Body of pancreas (tissue), 4 donors: ENCODE data around the gene TMEM131L. TPM values are rescaled to one million over a fixed set of nuclear protein-coding genes. Genes with fewer than 3 reads are reported as not detected.
"Not testable (repeated sequence)": the region's sequence is repeated elsewhere in the genome, so short reads cannot be mapped to it uniquely, and the experiment has no call there.

Experiments used
- ATAC-seq: fragments of 150-250 bp; one replicate; pipeline ENCODE4 v1.9.1; 2016
- DNase-seq, 4 donors: peaks; one replicate each; pipeline ENCODE4 v3.0.0-alpha.2; 2019
- H3K27ac ChIP-seq, 4 donors: fragments of 200-600 bp; sonication (generic); 1 replicate in 3 of 4; 2 replicates in 1 of 4; pipeline versions ENCODE4 v1.5.1 to v1.6.1; 2016 to 2019; ENCODE audit warnings: mild to moderate bottlenecking in 1 of 4, mixed read lengths in 1 of 4, moderate library complexity in 1 of 4
- H3K27me3 ChIP-seq, 2 donors: fragments of 200-600 bp; sonication (generic); one replicate each; pipeline ENCODE4 v1.6.0; 2016; ENCODE audit warnings: mild to moderate bottlenecking in 1 of 2
- H3K36me3 ChIP-seq, 2 donors: fragments of 200-600 bp; sonication (generic); replicated peaks in 1 of 2; 2 replicates each; pipeline ENCODE4 v1.5.1; 2016; ENCODE audit warnings: low read depth in 2 of 2; ENCODE audit not compliant: insufficient read depth in 1 of 2
- H3K4me1 ChIP-seq: fragments of 200-600 bp; sonication (generic); one replicate; pipeline ENCODE4 v1.6.0; 2016
- H3K4me3 ChIP-seq, 2 donors: fragments of 200-600 bp; sonication (generic); 1 replicate in 1 of 2; 2 replicates in 1 of 2; pipeline ENCODE4 v1.5.1; 2016 to 2019
- H3K9me3 ChIP-seq, 3 donors: fragments of 200-600 bp; sonication (generic); 1 replicate in 2 of 3; 2 replicates in 1 of 3; pipeline ENCODE4 v1.5.1; 2016
- CTCF ChIP-seq, 7 experiments: fragments of 450-650 bp in 4 of 7; fragments of 200-600 bp in 3 of 7; sonication (generic) in 3 of 7; IDR thresholded peaks; one replicate each; pipeline ENCODE4 v1.5.1; 2016 to 2019; ENCODE audit warnings: antibody characterized with exemption in 7 of 7
- POLR2A ChIP-seq, 3 donors: fragments of 450-650 bp; IDR thresholded peaks; one replicate each; pipeline ENCODE4 v1.6.1; 2016; ENCODE audit warnings: antibody characterized with exemption in 3 of 3, mild to moderate bottlenecking in 2 of 3
- WGBS, 2 donors: methylation state at CpG; one replicate each; pipeline ENCODE4 v1.1.5; 2017; 5-methylcytosine and 5-hydroxymethylcytosine counted together
- intact Hi-C: fragments of 100-400 bp; cut with DNase I; formaldehyde crosslinking; loops from one replicate; pipeline ENCODE4 v1.15.1; 2023
- total RNA-seq, 2 donors: library from RNA; depleted of rRNA; stranded (reverse); fragments of >200 nt; gene quantifications; one replicate each; pipeline ENCODE4 v1.1.0, GENCODE V29; 2016

TMEM131L gene
- total RNA-seq, 2 donors from 2014 or later, result 47.1 to 63.6 TPM

DNA sequence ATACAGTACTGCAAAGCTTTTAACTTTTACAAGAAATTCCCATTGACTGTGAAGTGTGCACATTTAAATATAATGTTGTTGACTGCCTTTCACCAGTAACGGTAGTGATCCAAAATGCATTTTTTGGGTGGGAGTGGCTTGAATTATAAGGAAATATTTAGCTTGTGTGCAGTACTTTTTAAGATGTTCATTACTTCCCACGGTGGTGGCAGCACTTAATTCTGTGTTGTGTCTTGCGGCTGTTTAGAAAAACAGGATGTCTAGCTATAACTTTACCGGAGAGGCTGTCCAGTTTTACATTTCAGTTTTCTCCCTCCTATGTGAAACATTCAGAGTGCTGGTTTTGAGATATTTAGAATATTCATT is 1.7 kb downstream of the TMEM131L start:
- no peaks in the 10 kb centered on the region for H3K27me3 ChIP-seq
- DNase-seq, result no peak
- no peak for ATAC-seq
- WGBS, 2 donors, result 7 to 11% methylated on average over 4 of the region's 4 CpGs
- intact Hi-C loops, result no loop called here
- H3K4me3 ChIP-seq, result peak overlapping the region; percentile 46 to 90
- no peaks in the 10 kb centered on the region for H3K9me3 ChIP-seq
- TF ChIP-seq CTCF (IDR thresholded peaks at IDR 0.05) (no peak), POLR2A (IDR thresholded peaks at IDR 0.05) (no peak)
- peaks cover 0 to 2% of the 10 kb centered on the region in 2 donors for H3K36me3 ChIP-seq
- H3K4me1 ChIP-seq, result peaks cover 66% of the 10 kb centered on the region
- peak overlapping the region in 2 of 4 donors; percentile 90 to 95 for H3K27ac ChIP-seq

DNA sequence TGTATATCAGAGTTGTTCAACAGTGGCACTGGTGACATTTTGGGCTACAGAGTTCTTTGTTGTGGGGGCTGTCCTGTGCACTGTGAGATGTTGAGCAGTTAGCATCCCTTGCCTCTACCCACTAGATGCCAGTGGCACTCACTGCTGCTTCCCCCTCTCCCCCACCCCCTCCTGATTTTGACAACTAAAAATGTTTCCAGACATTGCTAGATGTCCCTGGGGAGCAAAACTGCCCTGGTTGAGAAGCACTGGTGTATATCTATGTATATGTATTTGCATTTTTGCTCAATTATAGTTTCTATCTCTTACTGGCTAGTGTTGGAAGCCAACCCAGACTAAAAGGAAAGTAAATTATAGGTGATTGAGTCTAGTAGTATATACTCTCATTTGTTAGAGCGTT is 2.4 kb downstream of the TMEM131L start:
- WGBS, 2 donors, result 38 to 68% methylated on average over 1 of the region's 1 CpG
- no peak overlapping the region for H3K27ac ChIP-seq
- ATAC-seq (no peak), DNase-seq (no peak)
- TF ChIP-seq CTCF (IDR thresholded peaks at IDR 0.05) (no peak), POLR2A (IDR thresholded peaks at IDR 0.05) (no peak)
- H3K36me3 ChIP-seq, result peaks cover 0 to 2% of the 10 kb centered on the region in 2 donors
- no peaks in the 10 kb centered on the region for H3K27me3 ChIP-seq
- H3K4me3 ChIP-seq, result no peak overlapping the region
- intact Hi-C loops, result no loop called here
- H3K4me1 ChIP-seq, result peaks cover 70% of the 10 kb centered on the region
- H3K9me3 ChIP-seq, result no peaks in the 10 kb centered on the region

GRCh38 chr4:153469031-153469430 is 2.9 kb downstream of the TMEM131L start:
- no peak for DNase-seq
- TF ChIP-seq POLR2A (IDR thresholded peaks at IDR 0.05), result no peak
- H3K27me3 ChIP-seq, result no peaks in the 10 kb centered on the region
- intact Hi-C loops, result no loop called here
- H3K27ac ChIP-seq, result no peak overlapping the region
- no peaks in the 10 kb centered on the region for H3K9me3 ChIP-seq
- no peak for ATAC-seq
- H3K4me1 ChIP-seq, result peaks cover 67% of the 10 kb centered on the region
- H3K4me3 ChIP-seq, result no peak overlapping the region
- peaks cover 0 to 2% of the 10 kb centered on the region in 2 donors for H3K36me3 ChIP-seq
- 44 to 46% methylated on average over 2 of the region's 2 CpGs for WGBS, 2 donors

GRCh38 chr4:153471071-153471697 is 5.0 kb downstream of the TMEM131L start:
- H3K4me3 ChIP-seq, H3K36me3 ChIP-seq, H3K27me3 ChIP-seq, ATAC-seq, H3K9me3 ChIP-seq, DNase-seq, intact Hi-C loops: not testable (repeated sequence)
- 68 to 75% methylated on average over 9 of the region's 9 CpGs for WGBS, 2 donors
- peak overlapping the region; percentile 25 to 69 (median 52) for H3K27ac ChIP-seq
- peaks cover 49% of the 10 kb centered on the region for H3K4me1 ChIP-seq

GRCh38 chr4:153471698-153472093 is 5.5 kb downstream of the TMEM131L start:
- no peak for TF ChIP-seq CTCF (IDR thresholded peaks at IDR 0.05)
- no peak for TF ChIP-seq POLR2A (IDR thresholded peaks at IDR 0.05)

More at GRCh38 chr4:153471698-153472093, 5.5 kb downstream of the TMEM131L start:
- peak; percentile 50 for ATAC-seq
- Histone ChIP-seq H3K4me1 (peaks cover 49% of the 10 kb centered on the region), H3K36me3 (peaks cover 2 to 6% of the 10 kb centered on the region in 2 donors), H3K27ac (peak overlapping the region in 3 of 4 donors; percentile 40 to 69 (median 65)), H3K4me3 (no peak overlapping the region), H3K27me3 (no peaks in the 10 kb centered on the region), H3K9me3 (no peaks in the 10 kb centered on the region)
- intact Hi-C loops, result no loop called here
- WGBS, 2 donors, result 22 to 30% methylated on average over 5 of the region's 5 CpGs
- peak in 2 of 4 donors; percentile 28 to 30 for DNase-seq
